ENCODE results near the gene KIF15.
"Not testable (repeated sequence)": the region's sequence is repeated elsewhere in the genome, so short reads cannot be mapped to it uniquely, and the experiment has no call there.

The KIF15 gene

GRCh38 chr3:44761424-44762169 is at the start of gene KIF15, which contains the start of gene KIAA1143:
TSS of gene KIF15 (plus strand) at chr3:44761794. CDS start at chr3:44761866, 72 bp downstream.
TSS of gene KIAA1143 (minus strand) at chr3:44761619. CDS start at chr3:44761602, 17 bp downstream.
- DNase-seq, result peak; percentile 97

GRCh38 chr3:44712455-44713075 is 49.0 kb upstream of the KIF15 start, which contains the start of gene ZNF502:
TSS of gene ZNF502 (plus strand) at chr3:44712660. CDS start at chr3:44720262, 7,602 bp downstream.
- peak; percentile 38 for DNase-seq

- DNase-seq, result no peak
These were observed 40.1 kb upstream of the KIF15 start for GRCh38 chr3:44721231-44722102.

- no peak for DNase-seq
These were observed 39.5 kb upstream of the KIF15 start for GRCh38 chr3:44722103-44722401.

GRCh38 chr3:44729384-44729910 is 32.1 kb upstream of the KIF15 start, which contains the start of gene ZNF501:
TSS of gene ZNF501 (plus strand) at chr3:44729635. CDS start at chr3:44734422, 4,787 bp downstream.
- DNase-seq, result peak; percentile 71

GRCh38 chr3:44734646-44735168 is 26.9 kb upstream of the KIF15 start:
- DNase-seq, result no peak

- DNase-seq, result peak; percentile 3
These were observed 532 bp upstream of the KIF15 start for GRCh38 chr3:44761101-44761423.

- peak; percentile 19 for DNase-seq
These were observed 630 bp downstream of the KIF15 start for GRCh38 chr3:44762170-44762677.

- no peak for DNase-seq
These were observed 1.1 kb downstream of the KIF15 start for GRCh38 chr3:44762690-44763089.

GRCh38 chr3:44764248-44764647 is 2.7 kb downstream of the KIF15 start:
- DNase-seq, result no peak

GRCh38 chr3:44771424-44772098 is 10.0 kb downstream of the KIF15 start:
- DNase-seq, result no peak

GRCh38 chr3:44772099-44772442 is 10.5 kb downstream of the KIF15 start:
- DNase-seq, result no peak

- no peak for DNase-seq
These were observed 21.3 kb downstream of the KIF15 start for GRCh38 chr3:44782891-44783290.

- no peak for DNase-seq
These were observed 33.6 kb downstream of the KIF15 start for GRCh38 chr3:44795197-44795596.

GRCh38 chr3:44802011-44802410 is 40.4 kb downstream of the KIF15 start:
- no peak for DNase-seq

- no peak for DNase-seq
These were observed 41.7 kb downstream of the KIF15 start for GRCh38 chr3:44803298-44803697.

GRCh38 chr3:44805960-44806359 is 44.4 kb downstream of the KIF15 start:
- DNase-seq, result no peak

- DNase-seq, result no peak
These were observed 53.2 kb downstream of the KIF15 start for GRCh38 chr3:44814751-44815150.

- DNase-seq, result not testable (repeated sequence)
These were observed 54.7 kb downstream of the KIF15 start for GRCh38 chr3:44816334-44816733.

- not testable (repeated sequence) for DNase-seq
These were observed 59.6 kb downstream of the KIF15 start for GRCh38 chr3:44821206-44821605.

- no peak for DNase-seq
These were observed 63.8 kb downstream of the KIF15 start for GRCh38 chr3:44825264-44825925.

- DNase-seq, result no peak
These were observed 65.6 kb downstream of the KIF15 start for GRCh38 chr3:44827196-44827595.
